Measurements from ENCODE around the gene BICC1.

DNA sequence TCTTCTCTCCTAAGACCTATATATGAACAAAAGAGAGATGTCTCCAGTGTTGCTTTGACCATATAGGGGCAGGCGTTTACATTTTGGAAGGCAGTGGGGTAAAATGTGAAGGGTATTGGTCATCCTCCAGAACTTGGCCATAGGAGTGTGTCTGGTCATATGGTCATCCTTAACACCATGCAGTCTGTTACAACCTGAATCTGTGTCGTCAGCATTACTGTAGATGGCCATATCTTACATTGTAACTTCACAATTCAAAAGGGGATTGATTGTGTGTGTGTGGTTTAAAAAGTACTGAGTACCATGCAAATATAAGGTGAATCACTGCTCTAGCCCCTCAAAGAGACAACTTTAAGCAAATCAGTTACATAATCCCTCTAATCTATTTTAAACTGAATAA is 311.7 kb downstream of the BICC1 start:
- TF ChIP-seq, protein P1, sequence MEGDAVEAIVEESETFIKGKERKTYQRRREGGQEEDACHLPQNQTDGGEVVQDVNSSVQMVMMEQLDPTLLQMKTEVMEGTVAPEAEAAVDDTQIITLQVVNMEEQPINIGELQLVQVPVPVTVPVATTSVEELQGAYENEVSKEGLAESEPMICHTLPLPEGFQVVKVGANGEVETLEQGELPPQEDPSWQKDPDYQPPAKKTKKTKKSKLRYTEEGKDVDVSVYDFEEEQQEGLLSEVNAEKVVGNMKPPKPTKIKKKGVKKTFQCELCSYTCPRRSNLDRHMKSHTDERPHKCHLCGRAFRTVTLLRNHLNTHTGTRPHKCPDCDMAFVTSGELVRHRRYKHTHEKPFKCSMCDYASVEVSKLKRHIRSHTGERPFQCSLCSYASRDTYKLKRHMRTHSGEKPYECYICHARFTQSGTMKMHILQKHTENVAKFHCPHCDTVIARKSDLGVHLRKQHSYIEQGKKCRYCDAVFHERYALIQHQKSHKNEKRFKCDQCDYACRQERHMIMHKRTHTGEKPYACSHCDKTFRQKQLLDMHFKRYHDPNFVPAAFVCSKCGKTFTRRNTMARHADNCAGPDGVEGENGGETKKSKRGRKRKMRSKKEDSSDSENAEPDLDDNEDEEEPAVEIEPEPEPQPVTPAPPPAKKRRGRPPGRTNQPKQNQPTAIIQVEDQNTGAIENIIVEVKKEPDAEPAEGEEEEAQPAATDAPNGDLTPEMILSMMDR (IDR thresholded peaks at IDR 0.05): no peak
- TF ChIP-seq EZH2 (IDR thresholded peaks at IDR 0.05; ENCODE audit: borderline replicate concordance, insufficient read depth, low read depth, low read length, poor library complexity, severe bottlenecking): no peak

Data from B cell (primary cell).